Gastroesophageal sphincter (tissue), 3 donors: ENCODE results near the gene VSNL1.

Source experiments
- POLR2A ChIP-seq, 2 donors: fragments of 450-650 bp; IDR thresholded peaks; one replicate each; pipeline ENCODE4 v1.6.1; 2017; ENCODE audit warnings: antibody characterized with exemption in 2 of 2, mild to moderate bottlenecking in 2 of 2, moderate library complexity in 1 of 2
- POLR2AphosphoS5 ChIP-seq: sonication (generic); formaldehyde crosslinking; IDR thresholded peaks from one replicate; pipeline ENCODE4 v1.6.1; 2017; ENCODE audit warnings: antibody characterized with exemption
- TF ChIP-seq, protein P1 (sequence below), 4 experiments: fragments of 200-600 bp in 2 of 4; fragments of 450-650 bp in 2 of 4; sonication (generic) in 1 of 4; IDR thresholded peaks; one replicate each; pipeline ENCODE4 v1.5.1; 2017 to 2019; ENCODE audit warnings: antibody characterized with exemption in 4 of 4, mild to moderate bottlenecking in 2 of 4, moderate library complexity in 2 of 4

DNA sequence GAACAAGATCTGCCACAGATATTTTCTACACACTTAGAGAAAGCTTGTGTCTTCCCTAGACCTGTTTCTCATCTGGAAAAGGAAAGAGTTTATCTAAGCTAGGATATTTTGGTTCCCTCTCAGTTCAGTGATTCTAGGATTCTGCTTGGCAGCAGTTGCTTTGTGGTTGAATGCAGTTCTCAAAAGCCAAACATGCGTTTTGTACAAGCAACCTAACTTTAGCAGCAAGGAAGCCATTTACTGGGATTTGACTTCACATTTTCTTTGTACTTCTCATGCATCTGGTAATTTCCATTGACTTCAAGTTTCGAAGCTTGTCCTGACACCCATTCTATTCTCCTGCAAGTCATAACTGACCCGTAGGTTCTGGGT, 33.3 kb downstream of the VSNL1 start:
- TF ChIP-seq, protein P1, sequence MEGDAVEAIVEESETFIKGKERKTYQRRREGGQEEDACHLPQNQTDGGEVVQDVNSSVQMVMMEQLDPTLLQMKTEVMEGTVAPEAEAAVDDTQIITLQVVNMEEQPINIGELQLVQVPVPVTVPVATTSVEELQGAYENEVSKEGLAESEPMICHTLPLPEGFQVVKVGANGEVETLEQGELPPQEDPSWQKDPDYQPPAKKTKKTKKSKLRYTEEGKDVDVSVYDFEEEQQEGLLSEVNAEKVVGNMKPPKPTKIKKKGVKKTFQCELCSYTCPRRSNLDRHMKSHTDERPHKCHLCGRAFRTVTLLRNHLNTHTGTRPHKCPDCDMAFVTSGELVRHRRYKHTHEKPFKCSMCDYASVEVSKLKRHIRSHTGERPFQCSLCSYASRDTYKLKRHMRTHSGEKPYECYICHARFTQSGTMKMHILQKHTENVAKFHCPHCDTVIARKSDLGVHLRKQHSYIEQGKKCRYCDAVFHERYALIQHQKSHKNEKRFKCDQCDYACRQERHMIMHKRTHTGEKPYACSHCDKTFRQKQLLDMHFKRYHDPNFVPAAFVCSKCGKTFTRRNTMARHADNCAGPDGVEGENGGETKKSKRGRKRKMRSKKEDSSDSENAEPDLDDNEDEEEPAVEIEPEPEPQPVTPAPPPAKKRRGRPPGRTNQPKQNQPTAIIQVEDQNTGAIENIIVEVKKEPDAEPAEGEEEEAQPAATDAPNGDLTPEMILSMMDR (IDR thresholded peaks at IDR 0.05): no peak
- TF ChIP-seq POLR2AphosphoS5 (no peak), POLR2A (IDR thresholded peaks at IDR 0.05) (no peak)
